Suprapubic skin (tissue), 4 donors: Measurements from ENCODE around the gene ZNF512B. TPM values are rescaled to one million over a fixed set of nuclear protein-coding genes. Genes with fewer than 3 reads are reported as not detected.

Source experiments
- DNase-seq, 2 donors: peaks; one replicate each; pipeline ENCODE4 v3.0.0-alpha.2; 2019; ENCODE audit warnings: low spot score in 2 of 2
- H3K27ac ChIP-seq: fragments of 200-600 bp; sonication (generic); one replicate; pipeline ENCODE4 v1.5.1; 2019
- H3K27me3 ChIP-seq: fragments of 200-600 bp; sonication (generic); one replicate; pipeline ENCODE4 v1.5.1; 2019
- H3K36me3 ChIP-seq: fragments of 200-600 bp; sonication (generic); one replicate; pipeline ENCODE4 v1.5.1; 2019
- H3K4me1 ChIP-seq: fragments of 200-600 bp; sonication (generic); one replicate; pipeline ENCODE4 v1.5.1; 2019
- H3K4me3 ChIP-seq: fragments of 200-600 bp; sonication (generic); one replicate; pipeline ENCODE4 v1.5.1; 2019; ENCODE audit warnings: mild to moderate bottlenecking
- H3K9me3 ChIP-seq: fragments of 200-600 bp; sonication (generic); one replicate; pipeline ENCODE4 v1.5.1; 2019
- EP300 ChIP-seq: sonication (generic); formaldehyde crosslinking; IDR thresholded peaks from one replicate; pipeline ENCODE4 v1.6.1; 2017; ENCODE audit warnings: antibody characterized with exemption
- POLR2A ChIP-seq, 2 donors: fragments of 450-650 bp; IDR thresholded peaks; one replicate each; pipeline ENCODE4 v1.6.1; 2017; ENCODE audit warnings: antibody characterized with exemption in 2 of 2, mild to moderate bottlenecking in 2 of 2, moderate library complexity in 2 of 2
- POLR2AphosphoS5 ChIP-seq, 3 donors: sonication (generic); formaldehyde crosslinking; IDR thresholded peaks; one replicate each; pipeline ENCODE4 v1.6.1; 2017; ENCODE audit warnings: antibody characterized with exemption in 3 of 3
- WGBS: methylation state at CpG from one replicate; pipeline ENCODE4 v1.1.5; 2018; 5-methylcytosine and 5-hydroxymethylcytosine counted together
- total RNA-seq, 4 donors: library from RNA; depleted of rRNA; stranded (reverse); fragments of >200 nt; gene quantifications; one replicate each; pipeline ENCODE4 v1.1.0, GENCODE V29; 2016
- TF ChIP-seq, protein P1 (sequence below), 2 donors: fragments of 200-600 bp in 1 of 2; fragments of 450-650 bp in 1 of 2; sonication (generic) in 1 of 2; IDR thresholded peaks; one replicate each; pipeline ENCODE4 v1.5.1; 2016 to 2019; ENCODE audit warnings: antibody characterized with exemption in 2 of 2, mild to moderate bottlenecking in 1 of 2, moderate library complexity in 1 of 2

ZNF512B gene
- total RNA-seq, 4 donors from 2014 or later, result 17.7 to 32.4 (median 24.3) TPM

DNA sequence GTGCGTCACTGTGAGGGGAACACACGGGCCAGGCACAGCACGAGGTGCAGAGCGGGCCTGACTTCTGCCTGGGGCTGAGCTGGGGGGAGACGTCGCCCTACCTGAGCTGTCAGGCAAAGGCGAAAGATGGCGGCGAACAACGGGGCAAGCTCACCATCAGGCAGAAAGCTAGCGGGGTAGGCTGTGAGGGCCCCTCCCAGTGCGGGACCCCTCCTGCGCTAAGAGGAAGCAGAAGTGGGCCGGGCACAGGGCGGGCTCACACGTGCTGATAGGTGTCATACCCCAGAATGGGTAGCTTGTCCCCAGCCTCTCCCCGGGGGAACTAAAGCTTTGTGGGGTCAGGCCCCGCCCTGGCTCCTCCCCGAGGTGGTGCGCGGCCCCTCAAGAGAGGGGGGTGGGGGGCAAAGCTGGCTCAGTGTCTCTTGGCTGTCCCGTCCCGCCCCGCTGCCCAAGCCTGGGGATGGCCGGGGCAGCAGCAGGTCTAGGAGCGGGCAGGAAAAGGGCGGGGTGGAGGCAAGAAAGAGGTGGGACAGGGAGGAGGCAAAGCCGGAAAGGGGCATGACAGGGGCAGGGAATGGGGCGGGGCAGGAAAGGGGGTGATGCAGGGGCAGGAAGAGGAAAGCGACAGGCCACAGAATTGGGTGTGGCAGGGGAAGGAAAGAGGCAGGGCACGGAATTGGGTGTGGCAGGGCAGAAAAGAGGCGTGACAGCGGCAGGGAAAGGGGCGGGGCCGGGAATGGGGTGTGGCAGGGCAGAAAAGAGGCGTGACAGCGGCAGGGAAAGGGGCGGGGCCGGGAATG, 28.2 kb downstream of the ZNF512B start:
- Histone ChIP-seq H3K9me3 (no peaks in the 10 kb centered on the region), H3K4me1 (peaks cover 24% of the 10 kb centered on the region), H3K4me3 (no peak overlapping the region), H3K36me3 (peaks cover 67% of the 10 kb centered on the region), H3K27me3 (no peaks in the 10 kb centered on the region), H3K27ac (peak overlapping the region; percentile 53)
- TF ChIP-seq POLR2AphosphoS5 (IDR thresholded peaks at IDR 0.05) (no peak), EP300 (no peak), POLR2A (IDR thresholded peaks at IDR 0.05) (no peak)
- TF ChIP-seq, protein P1, sequence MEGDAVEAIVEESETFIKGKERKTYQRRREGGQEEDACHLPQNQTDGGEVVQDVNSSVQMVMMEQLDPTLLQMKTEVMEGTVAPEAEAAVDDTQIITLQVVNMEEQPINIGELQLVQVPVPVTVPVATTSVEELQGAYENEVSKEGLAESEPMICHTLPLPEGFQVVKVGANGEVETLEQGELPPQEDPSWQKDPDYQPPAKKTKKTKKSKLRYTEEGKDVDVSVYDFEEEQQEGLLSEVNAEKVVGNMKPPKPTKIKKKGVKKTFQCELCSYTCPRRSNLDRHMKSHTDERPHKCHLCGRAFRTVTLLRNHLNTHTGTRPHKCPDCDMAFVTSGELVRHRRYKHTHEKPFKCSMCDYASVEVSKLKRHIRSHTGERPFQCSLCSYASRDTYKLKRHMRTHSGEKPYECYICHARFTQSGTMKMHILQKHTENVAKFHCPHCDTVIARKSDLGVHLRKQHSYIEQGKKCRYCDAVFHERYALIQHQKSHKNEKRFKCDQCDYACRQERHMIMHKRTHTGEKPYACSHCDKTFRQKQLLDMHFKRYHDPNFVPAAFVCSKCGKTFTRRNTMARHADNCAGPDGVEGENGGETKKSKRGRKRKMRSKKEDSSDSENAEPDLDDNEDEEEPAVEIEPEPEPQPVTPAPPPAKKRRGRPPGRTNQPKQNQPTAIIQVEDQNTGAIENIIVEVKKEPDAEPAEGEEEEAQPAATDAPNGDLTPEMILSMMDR (IDR thresholded peaks at IDR 0.05), result no peak
- peak; percentile 87 to 91 for DNase-seq
- 66% methylated on average over 34 of the region's 39 CpGs for WGBS

DNA sequence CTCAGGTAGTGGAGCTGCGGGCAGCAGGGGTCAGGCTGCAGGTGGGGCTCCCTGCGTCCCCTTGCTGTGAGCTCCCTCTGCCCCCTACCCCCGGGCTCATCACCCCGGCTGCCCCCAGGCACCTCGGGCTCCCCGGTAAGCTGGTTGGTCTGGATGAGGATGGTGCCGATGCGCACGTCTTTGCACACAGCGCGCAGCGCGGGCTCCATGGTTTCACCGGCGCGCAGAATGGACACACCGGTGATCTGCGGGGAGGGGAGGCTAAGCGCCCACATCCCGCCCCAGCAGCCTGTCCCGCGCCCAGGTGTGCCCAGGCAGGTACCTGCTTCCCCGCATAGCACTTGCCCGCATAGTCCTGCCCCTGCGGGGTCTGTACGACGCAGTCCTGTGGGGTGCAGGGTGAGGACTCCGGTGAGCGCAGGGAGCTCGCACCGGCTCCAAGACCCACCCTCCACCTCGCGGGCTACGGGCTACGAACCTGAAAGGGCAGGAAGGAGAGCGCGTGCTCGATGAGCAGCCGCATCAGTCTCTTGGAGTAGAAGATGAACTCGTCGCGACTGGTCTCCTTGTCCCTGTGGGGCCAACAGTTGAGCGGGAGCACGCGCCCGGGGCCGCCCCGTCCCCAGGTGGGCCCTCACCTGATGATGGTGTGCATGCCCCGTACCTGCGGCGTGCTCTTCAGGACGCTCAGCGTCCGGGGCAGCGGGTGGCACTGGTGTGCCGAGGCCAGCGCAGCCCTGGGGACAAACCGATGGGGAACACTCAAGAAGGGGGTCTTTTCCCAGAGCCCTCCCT, 29.1 kb downstream of the ZNF512B start:
- 90% methylated on average over 23 of the region's 58 CpGs for WGBS

GRCh38 chr20:63940071-63940471, 29.7 kb downstream of the ZNF512B start:
- H3K4me3 ChIP-seq, result no peak overlapping the region
- no peak for DNase-seq
- whole genome bisulfite sequencing, result 92% methylated on average over 12 of the region's 23 CpGs
- H3K27ac ChIP-seq, result no peak overlapping the region
- peaks cover 24% of the 10 kb centered on the region for H3K4me1 ChIP-seq
- H3K9me3 ChIP-seq, result no peaks in the 10 kb centered on the region
- no peaks in the 10 kb centered on the region for H3K27me3 ChIP-seq
- TF ChIP-seq EP300 (no peak), POLR2A (IDR thresholded peaks at IDR 0.05) (no peak), POLR2AphosphoS5 (IDR thresholded peaks at IDR 0.05) (no peak)
- TF ChIP-seq, protein P1 (IDR thresholded peaks at IDR 0.05), result no peak
- peaks cover 63% of the 10 kb centered on the region for H3K36me3 ChIP-seq

More for the DNA sequence above, 29.1 kb downstream of the ZNF512B start:
- Histone ChIP-seq H3K27me3 (no peaks in the 10 kb centered on the region), H3K4me1 (peaks cover 24% of the 10 kb centered on the region), H3K27ac (no peak overlapping the region), H3K4me3 (no peak overlapping the region), H3K36me3 (peaks cover 63% of the 10 kb centered on the region), H3K9me3 (no peaks in the 10 kb centered on the region)
- TF ChIP-seq POLR2AphosphoS5 (IDR thresholded peaks at IDR 0.05) (no peak), POLR2A (IDR thresholded peaks at IDR 0.05) (no peak), EP300 (no peak)
- TF ChIP-seq, protein P1 (IDR thresholded peaks at IDR 0.05), result no peak
- DNase-seq, result peak in 1 of 2 donors; percentile 65

GRCh38 chr20:63939061-63939935, 30.4 kb downstream of the ZNF512B start:
- Histone ChIP-seq H3K27ac (no peak overlapping the region), H3K4me3 (no peak overlapping the region), H3K4me1 (peaks cover 24% of the 10 kb centered on the region), H3K27me3 (no peaks in the 10 kb centered on the region), H3K9me3 (no peaks in the 10 kb centered on the region), H3K36me3 (peaks cover 63% of the 10 kb centered on the region)
- DNase-seq, result no peak
- TF ChIP-seq, protein P1 (IDR thresholded peaks at IDR 0.05), result no peak
- TF ChIP-seq POLR2AphosphoS5 (IDR thresholded peaks at IDR 0.05), result no peak
- no peak for TF ChIP-seq EP300
- no peak for TF ChIP-seq POLR2A (IDR thresholded peaks at IDR 0.05)
- 83% methylated on average over 21 of the region's 33 CpGs for WGBS
